ENCODE data around the gene METTL4.

Gene METTL4

GRCh38 chr18:2572171-2572569 lies 865 bp upstream of the METTL4 start:
- no peak overlapping the region for H4K8ac ChIP-seq (ENCODE audit: low read length)
- H2BK12ac ChIP-seq (ENCODE audit: low read length in 2 of 2): no peak overlapping the region
- no peak overlapping the region for H3K27ac ChIP-seq (ENCODE audit: low read length, poor library complexity, severe bottlenecking)
- no peak for DNase-seq
- no peak overlapping the region for H3K18ac ChIP-seq (ENCODE audit: low read depth in 1 of 2, low read length in 2 of 2)
- H3K9me3 ChIP-seq (ENCODE audit: control insufficient read depth, low read length): no peaks in the 10 kb centered on the region
- no peak overlapping the region for H2BK5ac ChIP-seq (ENCODE audit: low read depth, low read length, poor library complexity, severe bottlenecking)
- peak overlapping the region; percentile 100 for H3K9ac ChIP-seq (ENCODE audit: low read length)
- no peak overlapping the region for H3K23ac ChIP-seq (ENCODE audit: low read length in 2 of 2)
- no peak overlapping the region for H2BK120ac ChIP-seq (ENCODE audit: low read depth, low read length)
- H3K79me1 ChIP-seq (replicated peaks; ENCODE audit: low read length, poor library complexity, severe bottlenecking): peaks cover 24% of the 10 kb centered on the region
- peak overlapping the region in 1 of 2 experiments; percentile 99 for H3K4me3 ChIP-seq (ENCODE audit: insufficient read depth in 1 of 2, low read depth in 1 of 2, low read length in 2 of 2)
- H4K91ac ChIP-seq (ENCODE audit: low read length): no peak overlapping the region
- no peak overlapping the region for H2BK15ac ChIP-seq (ENCODE audit: low read depth, poor library complexity, severe bottlenecking)
- H2AFZ ChIP-seq (ENCODE audit: low read depth, low read length): peak overlapping the region; percentile 82
- H3K36me3 ChIP-seq (ENCODE audit: control insufficient read depth in 1 of 2, insufficient read depth in 2 of 2, low read depth in 1 of 2, low read length in 2 of 2): peaks cover 0 to under 1% of the 10 kb centered on the region in 2 experiments
- no peaks in the 10 kb centered on the region for H3K27me3 ChIP-seq (ENCODE audit: control insufficient read depth in 1 of 2, insufficient read depth in 1 of 2, low read length in 2 of 2)
- WGBS: 0% methylated on average over 1 of the region's 1 CpG
- peaks cover 4% of the 10 kb centered on the region for H3K4me1 ChIP-seq (ENCODE audit: control insufficient read depth, insufficient read depth, low read depth, low read length)
- H3K4me2 ChIP-seq (ENCODE audit: low read length, poor library complexity, severe bottlenecking): peak overlapping the region; percentile 88
- H2AK5ac ChIP-seq (ENCODE audit: low read length, severe bottlenecking): no peak overlapping the region
- H3K14ac ChIP-seq (ENCODE audit: low read length in 2 of 2): no peak overlapping the region
- H3K4ac ChIP-seq (ENCODE audit: low read depth in 1 of 2, low read length in 2 of 2): no peak overlapping the region

GRCh38 chr18:2570772-2571199 lies 519 bp downstream of the METTL4 start:
- H3K4me1 ChIP-seq (ENCODE audit: control insufficient read depth, insufficient read depth, low read depth, low read length): peaks cover 4% of the 10 kb centered on the region
- H2BK12ac ChIP-seq (ENCODE audit: low read length in 2 of 2): no peak overlapping the region
- H2AFZ ChIP-seq (ENCODE audit: low read depth, low read length): peak overlapping the region; percentile 42
- no peak overlapping the region for H2BK15ac ChIP-seq (ENCODE audit: low read depth, poor library complexity, severe bottlenecking)
- peaks cover 0 to 6% of the 10 kb centered on the region in 2 experiments for H3K36me3 ChIP-seq (ENCODE audit: control insufficient read depth in 1 of 2, insufficient read depth in 2 of 2, low read depth in 1 of 2, low read length in 2 of 2)
- H4K91ac ChIP-seq (ENCODE audit: low read length): no peak overlapping the region
- H2BK5ac ChIP-seq (ENCODE audit: low read depth, low read length, poor library complexity, severe bottlenecking): peak overlapping the region; percentile 95
- under 1% methylated on average over 16 of the region's 16 CpGs for WGBS
- H3K9me3 ChIP-seq (ENCODE audit: control insufficient read depth, low read length): no peaks in the 10 kb centered on the region
- no peak overlapping the region for H3K14ac ChIP-seq (ENCODE audit: low read length in 2 of 2)
- peak overlapping the region; percentile 84 to 99 for H3K4me3 ChIP-seq (ENCODE audit: insufficient read depth in 1 of 2, low read depth in 1 of 2, low read length in 2 of 2)
- H3K18ac ChIP-seq (ENCODE audit: low read depth in 1 of 2, low read length in 2 of 2): peak overlapping the region; percentile 4 to 100
- no peak overlapping the region for H3K23ac ChIP-seq (ENCODE audit: low read length in 2 of 2)
- no peaks in the 10 kb centered on the region for H3K27me3 ChIP-seq (ENCODE audit: control insufficient read depth in 1 of 2, insufficient read depth in 1 of 2, low read length in 2 of 2)
- H4K8ac ChIP-seq (ENCODE audit: low read length): peak overlapping the region; percentile 52
- H3K79me1 ChIP-seq (replicated peaks; ENCODE audit: low read length, poor library complexity, severe bottlenecking): peaks cover 24% of the 10 kb centered on the region
- peak overlapping the region; percentile 40 for H3K4me2 ChIP-seq (ENCODE audit: low read length, poor library complexity, severe bottlenecking)
- H3K27ac ChIP-seq (ENCODE audit: low read length, poor library complexity, severe bottlenecking): peak overlapping the region; percentile 99
- peak; percentile 83 for DNase-seq
- H3K4ac ChIP-seq (ENCODE audit: low read depth in 1 of 2, low read length in 2 of 2): peak overlapping the region; percentile 68 to 91
- no peak overlapping the region for H2AK5ac ChIP-seq (ENCODE audit: low read length, severe bottlenecking)
- H3K9ac ChIP-seq (ENCODE audit: low read length): peak overlapping the region; percentile 100
- no peak overlapping the region for H2BK120ac ChIP-seq (ENCODE audit: low read depth, low read length)

GRCh38 chr18:2569338-2570207 lies 1.7 kb downstream of the METTL4 start:
- Histone ChIP-seq H3K27me3 (ENCODE audit: control insufficient read depth in 1 of 2, insufficient read depth in 1 of 2, low read length in 2 of 2) (no peaks in the 10 kb centered on the region), H2BK15ac (ENCODE audit: low read depth, poor library complexity, severe bottlenecking) (no peak overlapping the region), H3K79me1 (replicated peaks; ENCODE audit: low read length, poor library complexity, severe bottlenecking) (peaks cover 25% of the 10 kb centered on the region), H4K8ac (ENCODE audit: low read length) (no peak overlapping the region), H3K4me2 (ENCODE audit: low read length, poor library complexity, severe bottlenecking) (peak overlapping the region; percentile 44), H3K27ac (ENCODE audit: low read length, poor library complexity, severe bottlenecking) (no peak overlapping the region), H2AFZ (ENCODE audit: low read depth, low read length) (no peak overlapping the region), H3K9me3 (ENCODE audit: control insufficient read depth, low read length) (no peaks in the 10 kb centered on the region), H3K9ac (ENCODE audit: low read length) (peak overlapping the region; percentile 100), H3K4me1 (ENCODE audit: control insufficient read depth, insufficient read depth, low read depth, low read length) (peaks cover 4% of the 10 kb centered on the region), H2BK12ac (ENCODE audit: low read length in 2 of 2) (no peak overlapping the region), H2BK5ac (ENCODE audit: low read depth, low read length, poor library complexity, severe bottlenecking) (no peak overlapping the region), H3K23ac (ENCODE audit: low read length in 2 of 2) (no peak overlapping the region), H3K14ac (ENCODE audit: low read length in 2 of 2) (no peak overlapping the region), H3K18ac (ENCODE audit: low read depth in 1 of 2, low read length in 2 of 2) (no peak overlapping the region), H4K91ac (ENCODE audit: low read length) (no peak overlapping the region), H3K4ac (ENCODE audit: low read depth in 1 of 2, low read length in 2 of 2) (no peak overlapping the region), H3K36me3 (ENCODE audit: control insufficient read depth in 1 of 2, insufficient read depth in 2 of 2, low read depth in 1 of 2, low read length in 2 of 2) (peaks cover 4 to 6% of the 10 kb centered on the region in 2 experiments), H3K4me3 (ENCODE audit: insufficient read depth in 1 of 2, low read depth in 1 of 2, low read length in 2 of 2) (peak overlapping the region in 1 of 2 experiments; percentile 99), H2BK120ac (ENCODE audit: low read depth, low read length) (no peak overlapping the region), H2AK5ac (ENCODE audit: low read length, severe bottlenecking) (peak overlapping the region; percentile 27)
- DNase-seq: no peak
- WGBS: 88% methylated on average over 9 of the region's 10 CpGs

GRCh38 chr18:2568605-2569004 lies 2.7 kb downstream of the METTL4 start:
- H2BK15ac ChIP-seq (ENCODE audit: low read depth, poor library complexity, severe bottlenecking): no peak overlapping the region
- no peaks in the 10 kb centered on the region for H3K9me3 ChIP-seq (ENCODE audit: control insufficient read depth, low read length)
- H3K4me1 ChIP-seq (ENCODE audit: control insufficient read depth, insufficient read depth, low read depth, low read length): peaks cover 4% of the 10 kb centered on the region
- H3K4ac ChIP-seq (ENCODE audit: low read depth in 1 of 2, low read length in 2 of 2): no peak overlapping the region
- H2AK5ac ChIP-seq (ENCODE audit: low read length, severe bottlenecking): no peak overlapping the region
- no peak overlapping the region for H3K23ac ChIP-seq (ENCODE audit: low read length in 2 of 2)
- no peak overlapping the region for H4K8ac ChIP-seq (ENCODE audit: low read length)
- no peak overlapping the region for H2AFZ ChIP-seq (ENCODE audit: low read depth, low read length)
- H2BK5ac ChIP-seq (ENCODE audit: low read depth, low read length, poor library complexity, severe bottlenecking): no peak overlapping the region
- no peak overlapping the region for H3K9ac ChIP-seq (ENCODE audit: low read length)
- 96% methylated on average over 3 of the region's 3 CpGs for WGBS
- H2BK120ac ChIP-seq (ENCODE audit: low read depth, low read length): no peak overlapping the region
- no peak overlapping the region for H4K91ac ChIP-seq (ENCODE audit: low read length)
- no peak overlapping the region for H3K4me3 ChIP-seq (ENCODE audit: insufficient read depth in 1 of 2, low read depth in 1 of 2, low read length in 2 of 2)
- H3K36me3 ChIP-seq (ENCODE audit: control insufficient read depth in 1 of 2, insufficient read depth in 2 of 2, low read depth in 1 of 2, low read length in 2 of 2): peaks cover 4 to 10% of the 10 kb centered on the region in 2 experiments
- H3K27ac ChIP-seq (ENCODE audit: low read length, poor library complexity, severe bottlenecking): no peak overlapping the region
- DNase-seq: no peak
- no peak overlapping the region for H3K18ac ChIP-seq (ENCODE audit: low read depth in 1 of 2, low read length in 2 of 2)
- no peak overlapping the region for H3K14ac ChIP-seq (ENCODE audit: low read length in 2 of 2)
- peaks cover 25% of the 10 kb centered on the region for H3K79me1 ChIP-seq (replicated peaks; ENCODE audit: low read length, poor library complexity, severe bottlenecking)
- H3K27me3 ChIP-seq (ENCODE audit: control insufficient read depth in 1 of 2, insufficient read depth in 1 of 2, low read length in 2 of 2): no peaks in the 10 kb centered on the region
- H2BK12ac ChIP-seq (ENCODE audit: low read length in 2 of 2): no peak overlapping the region
- H3K4me2 ChIP-seq (ENCODE audit: low read length, poor library complexity, severe bottlenecking): no peak overlapping the region
